ENCODE measurements around the gene SLC16A7. TPM values are rescaled to one million over a fixed set of nuclear protein-coding genes. Genes with fewer than 3 reads are reported as not detected.

Gene SLC16A7
- total and polyA plus RNA-seq, 2 experiments from 2014 or later, result 15.7 to 49.0 TPM

DNA sequence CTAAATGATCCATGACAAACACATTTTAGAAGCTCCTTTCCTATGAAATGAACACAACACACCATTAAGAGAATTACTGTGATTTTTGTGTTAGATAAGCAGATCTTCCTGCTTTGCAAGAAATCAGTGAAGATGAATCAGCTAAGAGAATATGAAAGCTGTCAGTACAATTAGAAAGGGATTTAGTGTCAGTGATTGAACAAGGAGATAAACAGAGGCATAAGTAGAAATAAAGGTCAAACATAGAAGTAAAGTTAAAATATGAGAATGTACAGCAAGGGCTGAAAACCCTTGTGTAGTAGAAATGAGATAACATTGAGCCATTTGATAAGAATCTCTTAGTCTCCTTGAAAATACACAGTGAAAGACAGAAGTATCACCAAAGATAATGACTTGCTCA lies 21.4 kb upstream of the SLC16A7 start:
- Histone ChIP-seq H3K27ac (no peak overlapping the region), H3K9me2 (ENCODE audit: insufficient read depth) (no peaks in the 10 kb centered on the region), H4K20me1 (ENCODE audit: insufficient read depth) (no peaks in the 10 kb centered on the region), H3K36me3 (ENCODE audit: low read depth) (no peaks in the 10 kb centered on the region), H3K27me3 (replicated peaks; ENCODE audit: insufficient read depth) (no peaks in the 10 kb centered on the region), H3K4me1 (ENCODE audit: insufficient read depth) (no peaks in the 10 kb centered on the region), H3K4me2 (ENCODE audit: unreplicated experiment) (no peak overlapping the region), H3K9me3 (ENCODE audit: low read depth) (no peaks in the 10 kb centered on the region), H3K79me2 (ENCODE audit: insufficient read depth) (no peaks in the 10 kb centered on the region), H3K9ac (no peak overlapping the region), H2AFZ (no peak overlapping the region), H3F3A (ENCODE audit: insufficient read depth) (no peaks in the 10 kb centered on the region), H3K4me3 (no peak overlapping the region)
- DNase-seq, result no peak
- TF ChIP-seq EZH2 (IDR thresholded peaks at IDR 0.05; ENCODE audit: insufficient read depth, poor library complexity, severe bottlenecking) (no peak), EZH2phosphoT487 (IDR thresholded peaks at IDR 0.05; ENCODE audit: insufficient read depth, low read depth) (no peak)
- in situ Hi-C loops (cut with MboI), result no loop called here

DNA sequence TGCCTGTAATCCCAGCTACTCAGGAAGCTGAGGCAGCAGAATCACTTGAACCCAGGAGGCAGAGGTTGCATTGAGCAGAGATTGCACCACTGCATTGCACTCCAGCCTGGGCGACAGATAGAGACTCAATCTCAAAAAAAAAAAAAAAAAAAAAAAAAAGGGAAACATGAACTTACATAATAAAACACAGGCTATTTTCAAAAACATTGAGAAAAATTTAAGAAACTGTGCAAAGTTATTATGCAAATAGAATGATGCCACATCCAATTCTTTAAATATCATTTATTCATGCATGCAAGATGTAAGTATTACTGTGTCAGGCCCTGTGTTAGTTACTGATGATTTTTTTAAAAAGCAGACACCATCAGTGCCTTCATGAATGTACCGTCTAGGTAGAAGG lies 20.0 kb upstream of the SLC16A7 start:
- H3K9ac ChIP-seq, result no peak overlapping the region
- in situ Hi-C loops (cut with MboI), result no loop called here
- no peaks in the 10 kb centered on the region for H3K36me3 ChIP-seq (ENCODE audit: low read depth)
- no peaks in the 10 kb centered on the region for H3F3A ChIP-seq (ENCODE audit: insufficient read depth)
- no peak for DNase-seq
- TF ChIP-seq EZH2 (IDR thresholded peaks at IDR 0.05; ENCODE audit: insufficient read depth, poor library complexity, severe bottlenecking) (no peak), EZH2phosphoT487 (IDR thresholded peaks at IDR 0.05; ENCODE audit: insufficient read depth, low read depth) (no peak)
- no peaks in the 10 kb centered on the region for H3K9me2 ChIP-seq (ENCODE audit: insufficient read depth)
- no peak overlapping the region for H3K4me2 ChIP-seq (ENCODE audit: unreplicated experiment)
- no peaks in the 10 kb centered on the region for H4K20me1 ChIP-seq (ENCODE audit: insufficient read depth)
- WGBS, 2 experiments (ENCODE audit: low coverage in 1 of 2, low lambda C conversion rate in 2 of 2, missing lambda C conversion rate in 2 of 2), result 83 to 92% methylated on average over 2 of the region's 2 CpGs
- H2AFZ ChIP-seq, result no peak overlapping the region
- H3K27ac ChIP-seq, result no peak overlapping the region
- H3K79me2 ChIP-seq (ENCODE audit: insufficient read depth), result no peaks in the 10 kb centered on the region
- no peaks in the 10 kb centered on the region for H3K27me3 ChIP-seq (replicated peaks; ENCODE audit: insufficient read depth)
- H3K4me3 ChIP-seq, result no peak overlapping the region
- no peaks in the 10 kb centered on the region for H3K9me3 ChIP-seq (ENCODE audit: low read depth)
- H3K4me1 ChIP-seq (ENCODE audit: insufficient read depth), result no peaks in the 10 kb centered on the region

DNA sequence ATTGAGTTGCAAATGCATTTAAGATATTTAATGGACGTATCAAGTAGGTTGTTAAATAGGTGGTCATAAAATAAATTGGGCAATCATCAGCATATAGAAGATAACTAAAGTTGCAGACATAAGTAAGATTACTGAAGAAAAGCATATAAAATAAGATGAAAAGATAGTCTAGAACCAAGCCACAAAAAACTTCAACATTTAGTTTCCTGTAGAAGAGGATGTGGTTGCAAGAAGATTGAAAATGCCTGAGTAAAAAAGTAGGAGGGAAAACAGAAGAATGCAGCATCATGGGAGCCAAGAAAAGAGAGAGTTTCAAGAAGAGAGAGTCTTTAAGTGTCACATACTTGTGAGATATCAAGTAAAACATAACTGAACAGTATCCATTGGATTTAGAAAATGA lies 17.6 kb upstream of the SLC16A7 start:
- H2AFZ ChIP-seq, result no peak overlapping the region
- no peaks in the 10 kb centered on the region for H3K9me2 ChIP-seq (ENCODE audit: insufficient read depth)
- no peaks in the 10 kb centered on the region for H3K79me2 ChIP-seq (ENCODE audit: insufficient read depth)
- H3K4me3 ChIP-seq, result no peak overlapping the region
- H3K4me2 ChIP-seq (ENCODE audit: unreplicated experiment), result no peak overlapping the region
- H3K36me3 ChIP-seq (ENCODE audit: low read depth), result no peaks in the 10 kb centered on the region
- H3K4me1 ChIP-seq (ENCODE audit: insufficient read depth), result no peaks in the 10 kb centered on the region
- in situ Hi-C loops (cut with MboI), result no loop called here
- no peaks in the 10 kb centered on the region for H3F3A ChIP-seq (ENCODE audit: insufficient read depth)
- no peak for TF ChIP-seq EZH2 (IDR thresholded peaks at IDR 0.05; ENCODE audit: insufficient read depth, poor library complexity, severe bottlenecking)
- no peak for TF ChIP-seq EZH2phosphoT487 (IDR thresholded peaks at IDR 0.05; ENCODE audit: insufficient read depth, low read depth)
- H3K9ac ChIP-seq, result no peak overlapping the region
- H3K9me3 ChIP-seq (ENCODE audit: low read depth), result no peaks in the 10 kb centered on the region
- DNase-seq, result no peak
- H3K27me3 ChIP-seq (replicated peaks; ENCODE audit: insufficient read depth), result no peaks in the 10 kb centered on the region
- no peak overlapping the region for H3K27ac ChIP-seq
- 81 to 85% methylated on average over 1 of the region's 1 CpG for WGBS, 2 experiments (ENCODE audit: low coverage in 1 of 2, low lambda C conversion rate in 2 of 2, missing lambda C conversion rate in 2 of 2)
- H4K20me1 ChIP-seq (ENCODE audit: insufficient read depth), result no peaks in the 10 kb centered on the region

DNA sequence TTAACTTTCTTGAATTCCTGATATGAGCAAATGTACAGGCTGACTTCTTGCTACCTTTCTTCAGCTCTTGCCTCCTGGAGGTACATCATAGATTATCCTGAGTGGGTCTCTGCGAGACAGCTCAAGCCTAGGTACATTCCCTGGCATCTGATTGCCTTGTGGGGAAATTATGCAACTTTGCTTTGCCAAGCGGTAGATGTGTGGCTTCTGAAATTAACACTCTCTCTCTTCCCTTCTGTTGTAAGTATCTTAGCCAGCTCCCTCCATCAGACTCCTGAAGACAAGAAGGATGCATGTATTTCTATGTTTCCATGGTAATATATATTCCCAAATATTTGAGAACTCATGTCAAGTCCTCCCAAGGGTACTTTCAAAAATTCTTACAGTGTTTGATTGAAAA lies 16.2 kb upstream of the SLC16A7 start:
- Histone ChIP-seq H3K27ac (no peak overlapping the region), H4K20me1 (ENCODE audit: insufficient read depth) (no peaks in the 10 kb centered on the region), H3K36me3 (ENCODE audit: low read depth) (no peaks in the 10 kb centered on the region), H3K79me2 (ENCODE audit: insufficient read depth) (no peaks in the 10 kb centered on the region), H3K4me1 (ENCODE audit: insufficient read depth) (no peaks in the 10 kb centered on the region), H3K27me3 (replicated peaks; ENCODE audit: insufficient read depth) (no peaks in the 10 kb centered on the region), H3K4me2 (ENCODE audit: unreplicated experiment) (no peak overlapping the region), H3F3A (ENCODE audit: insufficient read depth) (no peaks in the 10 kb centered on the region), H2AFZ (no peak overlapping the region), H3K4me3 (no peak overlapping the region), H3K9ac (no peak overlapping the region), H3K9me2 (ENCODE audit: insufficient read depth) (no peaks in the 10 kb centered on the region), H3K9me3 (ENCODE audit: low read depth) (no peaks in the 10 kb centered on the region)
- 47 to 55% methylated on average over 2 of the region's 2 CpGs for WGBS, 2 experiments (ENCODE audit: low coverage in 1 of 2, low lambda C conversion rate in 2 of 2, missing lambda C conversion rate in 2 of 2)
- no peak for DNase-seq
- in situ Hi-C loops (cut with MboI), result no loop called here
- TF ChIP-seq EZH2 (IDR thresholded peaks at IDR 0.05; ENCODE audit: insufficient read depth, poor library complexity, severe bottlenecking), result no peak
- TF ChIP-seq EZH2phosphoT487 (IDR thresholded peaks at IDR 0.05; ENCODE audit: insufficient read depth, low read depth), result no peak

DNA sequence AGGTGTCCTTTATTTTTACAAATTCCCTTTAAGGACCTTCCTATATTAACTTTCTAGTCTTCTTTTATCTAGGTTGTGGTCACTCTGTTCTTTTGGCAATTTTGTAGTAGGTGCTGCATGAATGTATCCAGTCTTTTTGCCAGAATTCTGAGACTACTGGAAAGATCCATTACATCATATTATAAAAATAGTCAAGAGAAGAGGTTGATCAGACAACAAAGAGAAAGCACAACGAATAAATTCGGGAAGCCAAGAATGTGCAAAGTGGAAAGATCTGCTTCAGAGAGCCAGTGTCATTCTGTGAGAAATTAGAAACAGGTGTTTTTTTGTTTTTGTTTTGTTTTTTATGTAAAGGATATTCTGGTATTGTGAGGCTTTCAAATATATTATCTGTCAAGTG lies 15.8 kb upstream of the SLC16A7 start:
- no peak overlapping the region for H3K27ac ChIP-seq
- H3K9me2 ChIP-seq (ENCODE audit: insufficient read depth), result no peaks in the 10 kb centered on the region
- H3K4me2 ChIP-seq (ENCODE audit: unreplicated experiment), result no peak overlapping the region
- WGBS, 2 experiments (ENCODE audit: low coverage in 1 of 2, low lambda C conversion rate in 2 of 2, missing lambda C conversion rate in 2 of 2), result 3 to 6% methylated on average over 2 of the region's 2 CpGs
- no peaks in the 10 kb centered on the region for H3K36me3 ChIP-seq (ENCODE audit: low read depth)
- no peaks in the 10 kb centered on the region for H3K79me2 ChIP-seq (ENCODE audit: insufficient read depth)
- in situ Hi-C loops (cut with MboI), result no loop called here
- no peaks in the 10 kb centered on the region for H3K4me1 ChIP-seq (ENCODE audit: insufficient read depth)
- H3K9ac ChIP-seq, result no peak overlapping the region
- DNase-seq, result peak; percentile 20
- H2AFZ ChIP-seq, result no peak overlapping the region
- no peaks in the 10 kb centered on the region for H3F3A ChIP-seq (ENCODE audit: insufficient read depth)
- no peaks in the 10 kb centered on the region for H3K9me3 ChIP-seq (ENCODE audit: low read depth)
- TF ChIP-seq EZH2 (IDR thresholded peaks at IDR 0.05; ENCODE audit: insufficient read depth, poor library complexity, severe bottlenecking) (no peak), EZH2phosphoT487 (IDR thresholded peaks at IDR 0.05; ENCODE audit: insufficient read depth, low read depth) (no peak)
- no peak overlapping the region for H3K4me3 ChIP-seq
- no peaks in the 10 kb centered on the region for H4K20me1 ChIP-seq (ENCODE audit: insufficient read depth)
- no peaks in the 10 kb centered on the region for H3K27me3 ChIP-seq (replicated peaks; ENCODE audit: insufficient read depth)
